Endothelial cell of umbilical vein (primary cell): ENCODE results near the gene SPECC1L.

Experiments
- EZH2 ChIP-seq: IDR thresholded peaks from 2 replicates; pipeline ENCODE4 v1.6.1; 2012; ENCODE audit warnings: borderline replicate concordance, low read depth, mild to moderate bottlenecking, moderate library complexity, low read length, inconsistent platforms; ENCODE audit not compliant: severe bottlenecking
- GATA2 ChIP-seq: IDR thresholded peaks from 2 replicates; pipeline ENCODE4 v1.7.0; 2011; ENCODE audit warnings: low read depth, mild to moderate bottlenecking, moderate library complexity, mixed read lengths, low read length; ENCODE audit not compliant: insufficient read length, insufficient read depth
- JUN ChIP-seq: IDR thresholded peaks from 2 replicates; pipeline ENCODE4 v1.6.1; 2011; ENCODE audit warnings: borderline replicate concordance, low read depth; ENCODE audit not compliant: insufficient read length, insufficient read depth
- MYC ChIP-seq: IDR thresholded peaks from one replicate; pipeline ENCODE4 v1.6.1; 2011; ENCODE audit warnings: mild to moderate bottlenecking, low read depth, low read length
- POLR2A ChIP-seq: IDR thresholded peaks from 2 replicates; pipeline ENCODE4 v1.6.1; 2012; ENCODE audit warnings: low read depth, mild to moderate bottlenecking, control low read depth, low read length
- POLR2AphosphoS5 ChIP-seq: IDR thresholded peaks from 2 replicates; pipeline ENCODE4 v1.6.1; 2012; ENCODE audit warnings: low read depth, mild to moderate bottlenecking, control low read depth, low read length, moderate library complexity; ENCODE audit not compliant: insufficient read depth
- TF ChIP-seq, protein P1 (sequence below), 2 donors: IDR thresholded peaks; 1 replicate in 1 of 2; 2 replicates in 1 of 2; pipeline ENCODE4 v1.5.1; 2011; ENCODE audit warnings: low read length in 2 of 2, mild to moderate bottlenecking in 2 of 2, moderate library complexity in 2 of 2, control low read depth in 1 of 2, inconsistent platforms in 1 of 2, low read depth in 1 of 2; ENCODE audit not compliant: insufficient read depth in 1 of 2; ENCODE audit errors: extremely low read depth in 1 of 2

DNA sequence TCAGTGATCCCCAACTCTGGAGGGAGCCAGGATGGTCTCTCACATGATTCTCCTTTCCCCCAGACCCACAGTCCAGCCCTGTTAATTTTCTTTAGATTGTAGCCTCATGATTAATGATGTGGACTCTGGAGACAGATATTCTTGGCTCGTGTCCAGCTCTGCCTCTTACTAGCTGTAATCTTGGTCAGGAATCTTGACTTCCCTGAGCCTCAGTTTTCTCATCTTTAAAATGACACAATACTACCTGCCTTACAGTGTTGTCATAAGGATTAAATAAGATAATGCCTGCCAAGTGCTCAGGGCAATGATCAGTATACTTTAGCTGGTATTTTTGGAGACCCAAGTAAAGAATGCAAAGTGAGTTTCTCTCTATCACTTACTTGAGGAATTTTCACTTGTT is 60.0 kb downstream of the SPECC1L start:
- TF ChIP-seq, protein P1, sequence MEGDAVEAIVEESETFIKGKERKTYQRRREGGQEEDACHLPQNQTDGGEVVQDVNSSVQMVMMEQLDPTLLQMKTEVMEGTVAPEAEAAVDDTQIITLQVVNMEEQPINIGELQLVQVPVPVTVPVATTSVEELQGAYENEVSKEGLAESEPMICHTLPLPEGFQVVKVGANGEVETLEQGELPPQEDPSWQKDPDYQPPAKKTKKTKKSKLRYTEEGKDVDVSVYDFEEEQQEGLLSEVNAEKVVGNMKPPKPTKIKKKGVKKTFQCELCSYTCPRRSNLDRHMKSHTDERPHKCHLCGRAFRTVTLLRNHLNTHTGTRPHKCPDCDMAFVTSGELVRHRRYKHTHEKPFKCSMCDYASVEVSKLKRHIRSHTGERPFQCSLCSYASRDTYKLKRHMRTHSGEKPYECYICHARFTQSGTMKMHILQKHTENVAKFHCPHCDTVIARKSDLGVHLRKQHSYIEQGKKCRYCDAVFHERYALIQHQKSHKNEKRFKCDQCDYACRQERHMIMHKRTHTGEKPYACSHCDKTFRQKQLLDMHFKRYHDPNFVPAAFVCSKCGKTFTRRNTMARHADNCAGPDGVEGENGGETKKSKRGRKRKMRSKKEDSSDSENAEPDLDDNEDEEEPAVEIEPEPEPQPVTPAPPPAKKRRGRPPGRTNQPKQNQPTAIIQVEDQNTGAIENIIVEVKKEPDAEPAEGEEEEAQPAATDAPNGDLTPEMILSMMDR (IDR thresholded peaks at IDR 0.05; ENCODE audit: extremely low read depth in 1 of 2, insufficient read depth in 1 of 2, low read depth in 1 of 2, low read length in 2 of 2) = no peak
- no peak for TF ChIP-seq POLR2AphosphoS5
- TF ChIP-seq EZH2 = no peak
- TF ChIP-seq MYC = no peak
- no peak for TF ChIP-seq POLR2A
- TF ChIP-seq GATA2 = peak; percentile 80
- no peak for TF ChIP-seq JUN
